CD4-positive, alpha-beta memory T cell (primary cell): Measurements from ENCODE around the gene IRF1. TPM values are rescaled to one million over a fixed set of nuclear protein-coding genes. Genes with fewer than 3 reads are reported as not detected.
A peak's percentile ranks its signal among the peaks of the same experiment; 100 is the strongest.

Experiments
- CTCF ChIA-PET: fragments of 350-600 bp; sonication (Branson Sonifier 250); formaldehyde crosslinking; loops from one replicate; lab custom pipeline; 2021; ENCODE audit warnings: inconsistent platforms; ENCODE audit not compliant: partially characterized antibody; lab: Charles Lee
- POLR2A ChIA-PET: fragments of 350-600 bp; sonication (Branson Sonifier 250); formaldehyde crosslinking; loops from one replicate; lab custom pipeline; 2021; ENCODE audit not compliant: partially characterized antibody; lab: Charles Lee
- DNase-seq, 5 donors: peaks; one replicate each; pipeline versions ENCODE4 v3.0.0 to v3.0.0-alpha.2; 2020 to 2022; ENCODE audit warnings: mixed read lengths in 1 of 5
- H3K27ac ChIP-seq: one replicate; pipeline ENCODE4 v1.7.0; 2013; ENCODE audit warnings: low read depth, low read length
- H3K27me3 ChIP-seq: 2 replicates; pipeline ENCODE4 v1.7.0; 2013; ENCODE audit warnings: mild to moderate bottlenecking, low read length, moderate library complexity; ENCODE audit not compliant: insufficient read depth
- H3K36me3 ChIP-seq: 2 replicates; pipeline ENCODE4 v1.7.0; 2013; ENCODE audit warnings: mild to moderate bottlenecking, low read length, moderate library complexity; ENCODE audit not compliant: insufficient read depth
- H3K4me1 ChIP-seq: 2 replicates; pipeline ENCODE4 v1.7.0; 2013; ENCODE audit warnings: mild to moderate bottlenecking, low read length, moderate library complexity; ENCODE audit not compliant: insufficient read depth
- H3K4me3 ChIP-seq, 2 donors: one replicate each; pipeline ENCODE4 v1.7.0; 2013; ENCODE audit warnings: low read length in 2 of 2, mild to moderate bottlenecking in 1 of 2
- H3K9me3 ChIP-seq, 2 donors: one replicate each; pipeline ENCODE4 v1.7.0; 2013; ENCODE audit warnings: low read length in 2 of 2, control low read depth in 1 of 2; ENCODE audit not compliant: control insufficient read depth in 1 of 2
- H3K27ac Mint-ChIP-seq, 7 donors: one replicate each; pipeline ENCODE4 v1.8.0; 2020 to 2021; ENCODE audit warnings: mixed read lengths in 7 of 7, mild to moderate bottlenecking in 6 of 7, inconsistent platforms in 3 of 7, moderate library complexity in 3 of 7
- H3K27me3 Mint-ChIP-seq, 2 donors: one replicate each; pipeline ENCODE4 v1.8.0; 2020 to 2021; ENCODE audit warnings: mixed read lengths in 2 of 2
- H3K36me3 Mint-ChIP-seq, 2 donors: one replicate each; pipeline ENCODE4 v1.8.0; 2020 to 2021; ENCODE audit warnings: mixed read lengths in 2 of 2, inconsistent platforms in 1 of 2, mild to moderate bottlenecking in 1 of 2
- H3K4me1 Mint-ChIP-seq, 4 donors: one replicate each; pipeline ENCODE4 v1.8.0; 2020 to 2021; ENCODE audit warnings: mixed read lengths in 4 of 4, mild to moderate bottlenecking in 1 of 4
- H3K4me3 Mint-ChIP-seq, 8 donors: one replicate each; pipeline ENCODE4 v1.8.0; 2020 to 2021; ENCODE audit warnings: mixed read lengths in 8 of 8, mild to moderate bottlenecking in 7 of 8, moderate library complexity in 6 of 8, inconsistent platforms in 3 of 8
- H3K9me3 Mint-ChIP-seq, 8 donors: one replicate each; pipeline ENCODE4 v1.8.0; 2020 to 2021; ENCODE audit warnings: mixed read lengths in 8 of 8, mild to moderate bottlenecking in 5 of 8, inconsistent platforms in 3 of 8, moderate library complexity in 1 of 8
- intact Hi-C: fragments of 100-400 bp; cut with micrococcal nuclease; formaldehyde crosslinking; loops from one replicate; pipeline ENCODE4 v1.15.1; 2023
- polyA plus RNA-seq, 2 donors: library from polyadenylated mRNA; unstranded; fragments of 300-500 nt; fragmentation: Illumina TruSeq; gene quantifications; one replicate each; pipeline ENCODE4 v1.2.3, GENCODE V29; 2021
- total RNA-seq, 2 experiments: library from RNA; stranded (reverse); gene quantifications; one replicate each; pipeline ENCODE4 v1.2.3, GENCODE V29; 2021

Gene IRF1
- total and polyA plus RNA-seq, 4 experiments from 2014 or later = 192 to 237 (median 197) TPM

- H3K27me3 ChIP-seq = no peaks in the 10 kb centered on the region
- H3K4me1 Mint-ChIP-seq = peaks cover 45 to 94% (median 71%) of the 10 kb centered on the region in 4 donors
- ChIA-PET POLR2A (interaction anchor here (0.7 to 35.0 kb wide), 13 partner anchors 4 to 999 kb away, joined by 3 to 1580 read pairs (median 40); partner anchors contain the start of gene IRF1), CTCF (interaction anchor here (0.9 to 7.9 kb wide), 6 partner anchors 8 to 90 kb away, joined by 3 to 76 read pairs (median 12); partner anchors contain the start of gene IRF1)
- intact Hi-C loops = no loop called here
- peaks cover 0 to 6% (median 0%) of the 10 kb centered on the region in 8 donors for H3K9me3 Mint-ChIP-seq
- peaks cover 0 to 51% of the 10 kb centered on the region in 2 donors for H3K36me3 Mint-ChIP-seq
- H3K4me3 ChIP-seq = no peak overlapping the region
- H3K4me1 ChIP-seq = peaks cover 96% of the 10 kb centered on the region
- peaks cover 0 to 5% of the 10 kb centered on the region in 2 donors for H3K27me3 Mint-ChIP-seq
- H3K27ac ChIP-seq = peak overlapping the region; percentile 3
- H3K27ac Mint-ChIP-seq = peak overlapping the region; percentile 84 to 97 (median 90)
- no peaks in the 10 kb centered on the region for H3K9me3 ChIP-seq
- peak; percentile 29 to 58 (median 38) for DNase-seq
- peak overlapping the region in 6 of 8 donors; percentile 19 to 70 (median 36) for H3K4me3 Mint-ChIP-seq
- no peaks in the 10 kb centered on the region for H3K36me3 ChIP-seq
Measured at GRCh38 chr5:132476876-132477781, 13.4 kb downstream of the IRF1 start.

DNA sequence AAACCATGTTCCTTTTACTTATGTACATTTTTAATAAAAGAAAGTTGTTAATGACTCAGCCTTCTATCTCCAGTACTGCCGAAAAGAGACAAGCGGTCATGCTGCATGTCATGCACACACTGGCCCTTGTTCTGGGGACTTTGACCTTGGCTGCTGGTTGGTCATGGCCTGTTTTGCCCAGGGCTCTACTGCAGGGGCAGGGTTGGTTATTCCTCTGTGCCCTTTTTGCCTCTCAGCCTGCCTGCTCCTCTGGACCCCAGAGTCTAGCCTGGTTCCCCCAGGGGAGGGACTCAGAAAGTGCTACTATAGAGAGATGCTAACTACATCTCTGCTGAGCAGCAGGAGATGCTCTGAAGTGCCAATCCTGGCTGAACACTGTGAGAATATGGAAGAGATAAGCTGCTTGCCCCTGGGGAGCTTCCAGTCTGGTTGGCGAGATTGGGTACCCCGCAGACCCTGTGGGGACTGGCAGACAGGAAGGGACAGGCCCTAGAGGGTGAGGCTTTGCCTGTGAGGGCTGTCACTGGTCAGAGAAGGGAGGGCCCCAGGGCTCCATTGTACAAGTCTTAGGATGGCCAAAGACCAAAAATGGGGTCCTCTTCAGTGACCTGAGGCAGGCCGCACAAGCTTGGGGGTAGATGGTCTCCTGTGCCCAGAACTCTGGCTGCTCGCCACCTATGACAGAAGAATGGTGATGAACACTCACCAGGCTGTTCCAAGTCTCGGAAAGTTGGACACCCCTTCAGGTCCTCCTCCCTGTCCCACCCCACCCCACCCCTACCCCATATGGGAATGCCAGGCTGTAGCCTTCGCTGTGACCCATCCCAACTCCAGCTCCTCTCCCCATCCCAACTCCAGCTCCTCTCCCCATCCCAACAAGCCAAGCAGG is 14.3 kb downstream of the IRF1 start:
- H3K27me3 Mint-ChIP-seq = peaks cover 0 to 5% of the 10 kb centered on the region in 2 donors
- H3K9me3 Mint-ChIP-seq = peaks cover 0 to 6% (median 0%) of the 10 kb centered on the region in 8 donors
- peaks cover 97% of the 10 kb centered on the region for H3K4me1 ChIP-seq
- H3K9me3 ChIP-seq = no peaks in the 10 kb centered on the region
- H3K4me1 Mint-ChIP-seq = peaks cover 50 to 96% (median 76%) of the 10 kb centered on the region in 4 donors
- peaks cover 0 to 51% of the 10 kb centered on the region in 2 donors for H3K36me3 Mint-ChIP-seq
- peak overlapping the region; percentile 13 for H3K27ac ChIP-seq
- intact Hi-C loops = no loop called here
- H3K27ac Mint-ChIP-seq = peak overlapping the region; percentile 84 to 98 (median 92)
- ChIA-PET POLR2A (interaction anchor here (0.7 to 35.0 kb wide), 8 partner anchors 3 to 1000 kb away, joined by 3 to 1580 read pairs (median 120); partner anchors contain the start of gene IRF1), CTCF (interaction anchor here (0.9 to 7.9 kb wide), 6 partner anchors 7 to 56 kb away, joined by 3 to 76 read pairs (median 4); partner anchors contain the start of gene IRF1)
- peak in 4 of 5 donors; percentile 19 to 54 (median 30) for DNase-seq
- H3K4me3 Mint-ChIP-seq = peak overlapping the region in 3 of 8 donors; percentile 35 to 70 (median 55)
- H3K27me3 ChIP-seq = no peaks in the 10 kb centered on the region
- no peaks in the 10 kb centered on the region for H3K36me3 ChIP-seq
- no peak overlapping the region for H3K4me3 ChIP-seq

DNA sequence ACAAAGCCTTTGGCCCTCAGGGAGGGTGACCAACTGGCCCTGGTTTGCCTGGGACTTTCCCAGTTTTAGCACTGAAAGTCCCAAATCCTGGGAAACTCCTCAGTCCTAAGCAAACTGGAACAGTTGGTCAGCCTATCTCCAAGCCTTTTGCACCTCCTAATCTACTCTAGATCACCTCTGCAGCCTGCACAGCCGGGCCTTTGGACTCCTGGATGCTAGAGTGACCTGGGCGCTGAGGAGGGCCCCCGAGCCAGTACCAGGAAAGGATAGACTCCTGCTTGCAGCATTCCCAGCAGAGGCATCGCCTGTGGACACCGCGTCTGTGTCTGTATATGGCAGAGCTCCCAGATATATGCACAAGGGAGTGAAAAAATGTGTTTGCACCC is 15.1 kb downstream of the IRF1 start:
- CTCF ChIA-PET = interaction anchor here (0.9 to 7.9 kb wide), 6 partner anchors 9 to 89 kb away, joined by 3 to 86 read pairs (median 16); partner anchors contain the start of gene IRF1
- DNase-seq = peak in 1 of 5 donors; percentile 43
- Histone ChIP-seq H3K9me3 (no peaks in the 10 kb centered on the region), H3K4me1 (peaks cover 97% of the 10 kb centered on the region), H3K4me3 (no peak overlapping the region), H3K36me3 (no peaks in the 10 kb centered on the region), H3K27me3 (no peaks in the 10 kb centered on the region), H3K27ac (peak overlapping the region; percentile 65)
- peak overlapping the region; percentile 76 to 98 (median 92) for H3K27ac Mint-ChIP-seq
- peaks cover 51 to 96% (median 77%) of the 10 kb centered on the region in 4 donors for H3K4me1 Mint-ChIP-seq
- intact Hi-C loops = no loop called here
- H3K36me3 Mint-ChIP-seq = peaks cover 3 to 50% of the 10 kb centered on the region in 2 donors
- peaks cover 0 to 5% of the 10 kb centered on the region in 2 donors for H3K27me3 Mint-ChIP-seq
- peak overlapping the region in 3 of 8 donors; percentile 18 to 70 (median 20) for H3K4me3 Mint-ChIP-seq
- POLR2A ChIA-PET = interaction anchor here (5.6 to 35.0 kb wide), 5 partner anchors 2 to 64 kb away, joined by 52 to 1580 read pairs (median 1150); partner anchors contain the start of gene IRF1
- H3K9me3 Mint-ChIP-seq = peaks cover 0 to 6% (median 0%) of the 10 kb centered on the region in 8 donors

GRCh38 chr5:132474881-132475496 is 15.6 kb downstream of the IRF1 start:
- peaks cover 0 to 6% (median 0%) of the 10 kb centered on the region in 8 donors for H3K9me3 Mint-ChIP-seq
- Histone ChIP-seq H3K9me3 (no peaks in the 10 kb centered on the region), H3K4me3 (peak overlapping the region in 1 of 2 donors; percentile 6), H3K27me3 (no peaks in the 10 kb centered on the region), H3K36me3 (no peaks in the 10 kb centered on the region), H3K27ac (peak overlapping the region; percentile 65), H3K4me1 (peaks cover 98% of the 10 kb centered on the region)
- H3K36me3 Mint-ChIP-seq = peaks cover 3 to 54% of the 10 kb centered on the region in 2 donors
- H3K27ac Mint-ChIP-seq = peak overlapping the region; percentile 91 to 99 (median 97)
- POLR2A ChIA-PET = interaction anchor here (1.3 to 35.0 kb wide), 7 partner anchors 1 to 64 kb away, joined by 3 to 1580 read pairs (median 494); partner anchors contain the start of gene IRF1
- peaks cover 0 to 5% of the 10 kb centered on the region in 2 donors for H3K27me3 Mint-ChIP-seq
- intact Hi-C loops = no loop called here
- CTCF ChIA-PET = interaction anchor here (1.0 to 6.6 kb wide), 7 partner anchors 11 to 89 kb away, joined by 3 to 86 read pairs (median 3); partner anchors contain the start of gene IRF1
- DNase-seq = peak in 2 of 5 donors; percentile 13 to 58
- peak overlapping the region in 4 of 8 donors; percentile 35 to 86 (median 54) for H3K4me3 Mint-ChIP-seq
- peaks cover 55 to 96% (median 78%) of the 10 kb centered on the region in 4 donors for H3K4me1 Mint-ChIP-seq

- POLR2A ChIA-PET = interaction anchor here (1.1 to 35.0 kb wide), 9 partner anchors 1 to 88 kb away, joined by 3 to 1580 read pairs (median 52); partner anchors contain the start of gene IRF1
- peaks cover 98% of the 10 kb centered on the region for H3K4me1 ChIP-seq
- Mint-ChIP-seq H3K27ac (peak overlapping the region; percentile 91 to 99 (median 97)), H3K27me3 (peaks cover 0 to 5% of the 10 kb centered on the region in 2 donors), H3K9me3 (peaks cover 0 to 7% (median 0%) of the 10 kb centered on the region in 8 donors), H3K36me3 (peaks cover 5 to 60% of the 10 kb centered on the region in 2 donors), H3K4me1 (peaks cover 60 to 96% (median 79%) of the 10 kb centered on the region in 4 donors), H3K4me3 (peak overlapping the region in 7 of 8 donors; percentile 3 to 86 (median 35))
- H3K27me3 ChIP-seq = no peaks in the 10 kb centered on the region
- CTCF ChIA-PET = interaction anchor here (1.1 to 6.6 kb wide), 10 partner anchors 10 to 88 kb away, joined by 3 to 86 read pairs (median 9); partner anchors contain the start of gene IRF1
- peak overlapping the region; percentile 65 for H3K27ac ChIP-seq
- intact Hi-C loops = no loop called here
- DNase-seq = peak in 1 of 5 donors; percentile 46
- no peaks in the 10 kb centered on the region for H3K36me3 ChIP-seq
- no peaks in the 10 kb centered on the region for H3K9me3 ChIP-seq
- H3K4me3 ChIP-seq = no peak overlapping the region
Measured at GRCh38 chr5:132474131-132474723, 16.3 kb downstream of the IRF1 start.
